GM12865 (cell line): ENCODE measurements around the gene KIF26A.

Experiments
- DNase-seq: peaks from one replicate; pipeline ENCODE4 v3.0.0; 2010; ENCODE audit warnings: low read depth
- H3K4me3 ChIP-seq: 2 replicates; pipeline ENCODE4 v1.5.1; 2011; ENCODE audit warnings: mild to moderate bottlenecking, low read depth, low read length, control low read depth
- CTCF ChIP-seq: IDR thresholded peaks from 2 replicates; pipeline ENCODE4 v1.5.1; 2011; ENCODE audit warnings: low read length, control low read depth, low read depth, inconsistent platforms; ENCODE audit not compliant: insufficient read depth; ENCODE audit errors: missing control alignments

Gene KIF26A

DNA sequence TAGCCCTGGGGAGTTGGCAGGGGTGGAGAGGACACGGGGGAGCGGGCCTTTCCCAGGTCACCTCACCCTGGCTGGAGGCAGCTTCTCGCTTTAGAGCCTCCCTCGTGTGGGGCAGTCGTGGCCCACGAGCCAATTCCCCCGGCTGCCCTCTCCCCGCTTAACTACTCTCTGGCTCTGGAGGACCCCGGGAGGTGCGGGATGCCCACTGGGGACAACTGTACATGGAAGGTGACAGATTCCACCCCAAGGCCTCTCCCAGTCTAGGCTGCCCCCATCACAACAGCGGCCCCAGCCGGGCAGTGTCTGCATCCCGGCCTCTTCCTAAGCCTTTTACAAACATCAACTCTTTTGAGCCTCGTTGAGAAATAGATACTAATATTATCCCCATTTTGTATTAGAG is 78.1 kb downstream of the KIF26A start:
- TF ChIP-seq CTCF, result no peak
- H3K4me3 ChIP-seq, result no peak overlapping the region
- no peak for DNase-seq

DNA sequence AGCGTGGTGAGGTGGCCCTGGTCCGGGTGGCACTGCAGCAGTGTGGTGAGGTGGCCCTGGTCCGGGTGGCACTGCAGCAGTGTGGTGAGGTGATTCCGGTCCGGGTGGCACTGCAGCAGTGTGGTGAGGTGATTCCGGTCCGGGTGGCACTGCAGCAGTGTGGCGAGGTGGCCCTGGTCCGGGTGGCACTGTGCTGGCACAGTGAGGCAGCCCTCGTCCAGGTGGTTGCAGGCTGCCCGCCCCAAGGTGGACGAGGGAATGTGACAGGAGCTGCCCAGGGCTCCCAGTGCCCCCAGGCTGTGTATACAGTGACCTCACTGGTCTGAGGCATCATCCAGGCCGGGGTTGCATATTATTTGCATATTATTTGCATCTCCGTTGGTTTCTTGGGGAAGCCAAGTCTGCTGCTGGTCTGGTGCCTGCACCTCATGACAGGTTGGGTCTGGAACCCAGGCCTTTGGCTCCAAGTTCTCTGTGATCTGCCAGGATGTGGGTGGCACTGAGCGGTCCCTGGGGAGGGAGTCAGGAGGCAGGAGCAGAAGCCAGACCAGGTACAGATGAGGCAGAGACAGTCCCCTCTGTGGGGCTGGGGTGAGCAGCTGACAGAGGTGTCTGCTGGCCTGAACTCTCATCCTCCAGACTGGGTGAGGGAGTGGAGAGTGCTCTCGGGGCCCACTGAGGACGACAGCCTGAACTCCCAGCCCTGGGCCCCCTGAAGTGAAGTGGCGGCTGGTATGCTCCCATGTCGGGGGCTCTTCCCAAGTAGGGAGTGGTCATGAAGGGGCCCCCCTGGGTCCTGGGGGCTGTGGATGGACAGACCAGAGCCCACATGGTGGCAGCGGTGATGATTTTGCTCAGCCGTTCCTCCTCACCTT is 79.3 kb downstream of the KIF26A start:
- no peak for DNase-seq
- TF ChIP-seq CTCF, result no peak

DNA sequence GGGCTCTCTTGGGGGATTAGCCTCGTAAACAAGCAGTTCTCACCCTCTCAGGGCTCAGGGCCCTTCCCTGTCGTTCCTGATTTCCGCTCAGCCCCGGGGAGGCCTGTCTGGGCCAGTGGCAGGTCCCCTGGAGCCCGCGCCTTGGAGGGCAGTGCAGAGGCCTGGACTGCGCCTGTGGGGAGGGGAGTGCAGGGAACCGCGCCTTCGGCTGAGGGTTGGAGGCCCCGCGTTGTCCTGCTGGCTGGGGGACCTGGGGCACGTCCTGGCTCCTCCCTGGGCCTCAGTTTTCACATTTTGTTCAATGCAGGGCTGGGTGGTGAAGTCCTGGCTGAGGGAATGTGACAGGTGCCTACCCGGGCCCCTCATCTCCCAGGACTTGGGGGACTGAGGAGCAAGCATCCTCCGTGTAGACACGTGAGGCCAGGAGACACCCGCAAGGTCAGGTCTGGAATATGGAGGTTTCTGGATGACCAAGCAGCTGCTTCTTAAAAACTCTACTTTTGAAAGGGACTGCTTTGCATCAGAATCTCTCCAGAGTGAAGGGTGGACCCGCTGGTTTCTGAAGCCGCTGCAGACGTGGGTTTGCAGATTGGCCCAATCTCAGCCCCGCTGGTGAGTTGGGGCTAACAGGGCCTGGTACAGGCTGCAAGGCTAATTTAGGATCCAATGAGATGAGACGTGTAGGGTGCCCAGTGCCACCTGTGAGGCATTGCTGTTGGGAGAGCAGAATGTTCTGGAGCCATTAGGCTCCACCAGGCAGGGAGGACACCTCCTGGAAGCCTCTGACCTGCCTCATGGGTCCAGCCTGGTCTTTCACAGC is 80.2 kb downstream of the KIF26A start:
- no peak for TF ChIP-seq CTCF
- no peak for DNase-seq
- no peak overlapping the region for H3K4me3 ChIP-seq

More for the DNA sequence above, 79.3 kb downstream of the KIF26A start:
- no peak overlapping the region for H3K4me3 ChIP-seq

- DNase-seq, result no peak
- H3K4me3 ChIP-seq, result no peak overlapping the region
- no peak for TF ChIP-seq CTCF
Measured at GRCh38 chr14:104219731-104220214, 81.4 kb downstream of the KIF26A start.

GRCh38 chr14:104220215-104221070 is 82.1 kb downstream of the KIF26A start:
- no peak for TF ChIP-seq CTCF
- no peak overlapping the region for H3K4me3 ChIP-seq
- DNase-seq, result no peak

DNA sequence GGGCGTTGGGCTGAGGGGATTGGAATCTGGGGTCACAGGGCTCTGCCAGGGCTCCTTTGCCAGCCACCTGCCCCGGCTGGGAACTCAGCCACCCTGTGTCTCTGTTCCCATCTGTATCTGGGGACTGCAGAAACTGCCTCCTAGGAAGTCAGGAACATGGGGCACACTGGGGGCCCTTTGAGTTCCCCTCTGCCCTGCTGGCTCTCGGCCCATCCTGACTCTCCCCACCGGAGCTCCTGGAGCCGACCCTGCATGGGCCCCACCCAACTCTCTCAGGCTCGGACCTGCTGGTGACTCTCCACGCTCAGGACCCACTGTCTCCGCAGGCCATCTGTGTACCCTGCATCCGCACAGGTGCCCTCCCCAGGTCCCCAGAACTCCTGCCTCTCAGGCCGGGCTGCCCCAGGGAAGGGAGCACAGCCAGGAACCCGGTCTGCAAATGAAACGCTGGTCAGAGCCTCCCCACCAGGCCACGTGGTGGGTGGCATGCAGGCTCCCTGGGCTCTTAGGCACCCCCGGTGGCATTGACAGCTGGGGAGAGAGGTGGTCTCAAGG is 82.8 kb downstream of the KIF26A start:
- TF ChIP-seq CTCF, result no peak
- H3K4me3 ChIP-seq, result no peak overlapping the region
- no peak for DNase-seq
